CD14-positive monocyte (primary cell): ENCODE data around the gene GSTT4. TPM values are rescaled to one million over a fixed set of nuclear protein-coding genes. Genes with fewer than 3 reads are reported as not detected.

Experiments
- polyA plus RNA-seq, 3 donors: library from polyadenylated mRNA; depleted of rRNA in 1 of 3; unstranded in 2 of 3; stranded (reverse) in 1 of 3; fragments of 300-500 nt in 2 of 3; fragments of >200 nt in 1 of 3; fragmentation: Illumina TruSeq in 2 of 3; gene quantifications; 1 replicate in 2 of 3; 2 replicates in 1 of 3; pipeline ENCODE4 v1.2.3, GENCODE V29; 2012 to 2021

The GSTT4 gene
- polyA plus RNA-seq, 3 donors, result not detected

Other genes starting within 250 kb of the GSTT4 start
- gene C22orf15, start 242.5 kb downstream of the GSTT4 start, polyA plus RNA-seq, result under 1 TPM in 1 of 3 donors, not detected in 2; 0.29 TPM
- gene CHCHD10, start 237.5 kb downstream of the GSTT4 start, polyA plus RNA-seq, result 10 to 100 TPM; 15.3 to 46.7 (median 26.8) TPM
- not detected for gene MMP11, start 232.6 kb downstream of the GSTT4 start, polyA plus RNA-seq
- 10 to 100 TPM; 30.3 to 71.8 (median 31.5) TPM for gene SMARCB1, start 218.5 kb downstream of the GSTT4 start, polyA plus RNA-seq
- gene DERL3, start 166.4 kb downstream of the GSTT4 start, polyA plus RNA-seq, result under 1 TPM; 0.23 to 0.64 (median 0.28) TPM
- gene SLC2A11, start 147.6 kb downstream of the GSTT4 start, polyA plus RNA-seq, result 1 to 10 TPM; 1.3 to 3.3 (median 2.5) TPM
- 100 to 1,000 TPM in 2 of 3 donors, 10 to 100 TPM in 1; 66.4 to 390 (median 338) TPM for gene MIF, start 111.1 kb downstream of the GSTT4 start, polyA plus RNA-seq
- gene GSTT2B, start 44.3 kb downstream of the GSTT4 start, polyA plus RNA-seq, result under 1 TPM in 2 of 3 donors, not detected in 1; 0.25 to 0.72 TPM
- under 1 TPM in 2 of 3 donors, not detected in 1; 0.25 to 0.41 TPM for gene DDTL, start 38.6 kb downstream of the GSTT4 start, polyA plus RNA-seq
- 100 to 1,000 TPM; 115 to 192 (median 138) TPM for gene DDT, start 31.0 kb downstream of the GSTT4 start, polyA plus RNA-seq
- under 1 TPM in 1 of 3 donors, not detected in 2; 0.15 TPM for gene GSTT2, start 25.3 kb downstream of the GSTT4 start, polyA plus RNA-seq
- 10 to 100 TPM in 1 of 3 donors, 1 to 10 TPM in 2; 2.0 to 30.5 (median 3.1) TPM for gene CABIN1, start 5.9 kb upstream of the GSTT4 start, polyA plus RNA-seq
- gene SUSD2, start 176.0 kb upstream of the GSTT4 start, polyA plus RNA-seq, result under 1 TPM in 1 of 3 donors, not detected in 2; 0.56 TPM
- gene GGT5, start 239.6 kb upstream of the GSTT4 start, polyA plus RNA-seq, result under 1 TPM in 2 of 3 donors, not detected in 1; 0.26 to 0.41 TPM